ENCODE data around the gene ANO8. TPM values are rescaled to one million over a fixed set of nuclear protein-coding genes. Genes with fewer than 3 reads are reported as not detected.

Gene ANO8
- total and polyA plus RNA-seq, 2 of the 13 experiments (the other 11 are each of a cell fraction or from before 2014, with no cell fraction given) = 1.8 to 3.5 TPM

DNA sequence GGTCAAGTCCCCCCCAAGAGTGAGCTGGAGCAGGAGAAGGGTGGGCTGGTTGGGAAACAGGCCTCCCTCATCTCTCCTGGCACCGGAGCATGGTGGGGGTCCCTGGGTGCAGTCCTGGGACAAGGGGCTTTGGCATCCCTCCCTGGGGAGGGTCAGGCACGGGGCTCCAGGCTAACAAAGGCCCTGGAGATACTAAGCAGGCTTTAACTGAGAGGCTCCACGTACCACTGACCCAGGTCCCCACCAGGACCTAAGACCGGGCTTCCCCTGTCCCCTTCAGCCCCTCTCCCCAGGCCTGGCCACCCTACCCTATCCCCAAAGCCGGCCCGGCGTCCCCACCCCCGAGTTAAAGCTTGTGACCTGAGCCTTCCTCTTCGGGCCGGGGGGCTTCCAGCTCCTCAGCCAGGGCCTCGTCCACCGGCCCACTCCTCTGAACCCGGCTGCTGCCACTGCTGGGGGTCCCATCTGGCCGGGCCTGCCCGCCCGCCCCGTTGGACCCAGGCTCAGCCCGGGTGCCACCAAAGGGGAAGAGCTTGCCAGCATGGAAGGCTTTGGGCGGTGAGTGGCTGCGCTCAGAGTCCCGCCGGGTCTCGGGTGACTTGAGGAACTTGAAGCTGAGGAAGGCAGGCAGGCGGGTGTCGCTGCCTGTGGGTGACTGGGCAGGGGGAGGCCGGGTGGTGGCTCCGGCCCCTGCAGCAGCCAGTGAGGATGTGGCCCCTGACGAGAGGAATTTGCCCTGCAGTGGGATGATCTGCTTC lies 10.1 kb downstream of the ANO8 start:
- no TSS peak for BruUV-seq (replicated peaks)
- H3K79me2 ChIP-seq (ENCODE audit: insufficient read depth, low read length) = no peaks in the 10 kb centered on the region
- no peaks in the 10 kb centered on the region for H4K20me1 ChIP-seq (ENCODE audit: insufficient read depth, low read length)
- in situ Hi-C loops (cut with HindIII; ENCODE audit: extremely low pct_ligation_motif_present, low pct_unique_long_range_greater_than_20kb) = no loop called here
- H3K27me3 ChIP-seq (ENCODE audit: control insufficient read depth in 1 of 2, insufficient read depth in 2 of 2, low read length in 2 of 2) = no peaks in the 10 kb centered on the region
- no peaks in the 10 kb centered on the region for H3K4me1 ChIP-seq (ENCODE audit: insufficient read depth, low read length)
- H3K27ac ChIP-seq (ENCODE audit: extremely low read length, insufficient read depth, low read length) = no peak overlapping the region
- intact Hi-C loops (cut with micrococcal nuclease; ENCODE audit: unreplicated experiment) = no loop called here
- ChIA-PET POLR2A (interaction anchor here (1.0 kb wide), 1 partner anchor 8 kb away, joined by 5 read pairs; no protein-coding TSS in a partner anchor), CTCF (ENCODE audit: low intra/inter-chr PET ratio, low total read pairs) (no interaction called here)
- TF ChIP-seq GTF2F1 (IDR thresholded peaks at IDR 0.05; ENCODE audit: low read length) (no peak), MZF1 (CRISPR knock-in tag; IDR thresholded peaks at IDR 0.05; ENCODE audit: borderline replicate concordance) (no peak), ZFP36L1 (CRISPR knock-in tag; IDR thresholded peaks at IDR 0.05) (no peak), CHD4 (IDR thresholded peaks at IDR 0.05; ENCODE audit: borderline replicate concordance, low read length) (no peak), AGO2 (optimal IDR thresholded peaks at IDR 0.05; ENCODE audit: low read depth, low read length) (peak; percentile 30), ADNP (CRISPR knock-in tag; IDR thresholded peaks at IDR 0.05) (no peak), RBFOX2 (IDR thresholded peaks at IDR 0.05; ENCODE audit: low read depth, low read length) (0 out of 2 replicates have a peak, but pooled peaks have one; percentile 28)
- TF ChIP-seq, protein P1, sequence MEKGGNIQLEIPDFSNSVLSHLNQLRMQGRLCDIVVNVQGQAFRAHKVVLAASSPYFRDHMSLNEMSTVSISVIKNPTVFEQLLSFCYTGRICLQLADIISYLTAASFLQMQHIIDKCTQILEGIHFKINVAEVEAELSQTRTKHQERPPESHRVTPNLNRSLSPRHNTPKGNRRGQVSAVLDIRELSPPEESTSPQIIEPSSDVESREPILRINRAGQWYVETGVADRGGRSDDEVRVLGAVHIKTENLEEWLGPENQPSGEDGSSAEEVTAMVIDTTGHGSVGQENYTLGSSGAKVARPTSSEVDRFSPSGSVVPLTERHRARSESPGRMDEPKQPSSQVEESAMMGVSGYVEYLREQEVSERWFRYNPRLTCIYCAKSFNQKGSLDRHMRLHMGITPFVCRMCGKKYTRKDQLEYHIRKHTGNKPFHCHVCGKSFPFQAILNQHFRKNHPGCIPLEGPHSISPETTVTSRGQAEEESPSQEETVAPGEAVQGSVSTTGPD (CRISPR knock-in tag; IDR thresholded peaks at IDR 0.05) = no peak
- TF ChIP-seq, protein P2, sequence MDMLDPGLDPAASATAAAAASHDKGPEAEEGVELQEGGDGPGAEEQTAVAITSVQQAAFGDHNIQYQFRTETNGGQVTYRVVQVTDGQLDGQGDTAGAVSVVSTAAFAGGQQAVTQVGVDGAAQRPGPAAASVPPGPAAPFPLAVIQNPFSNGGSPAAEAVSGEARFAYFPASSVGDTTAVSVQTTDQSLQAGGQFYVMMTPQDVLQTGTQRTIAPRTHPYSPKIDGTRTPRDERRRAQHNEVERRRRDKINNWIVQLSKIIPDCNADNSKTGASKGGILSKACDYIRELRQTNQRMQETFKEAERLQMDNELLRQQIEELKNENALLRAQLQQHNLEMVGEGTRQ (IDR thresholded peaks at IDR 0.05; ENCODE audit: low read depth, low read length) = no peak
- TF ChIP-seq, protein P2 (CRISPR knock-in tag; IDR thresholded peaks at IDR 0.05; ENCODE audit: borderline replicate concordance) = no peak
- H3K4me3 ChIP-seq (replicated peaks in 1 of 3; ENCODE audit: insufficient read depth in 1 of 3, low read depth in 2 of 3, low read length in 3 of 3) = no peak overlapping the region
- no peaks in the 10 kb centered on the region for H3K9me3 ChIP-seq (ENCODE audit: low read length)
- no peak for FAIRE-seq
- WGBS (ENCODE audit: low lambda C conversion rate) = 95% methylated on average over 15 of the region's 28 CpGs
- DNase-seq (ENCODE audit: low spot score) = no peak
- H3K9ac ChIP-seq (ENCODE audit: insufficient read depth, low read depth, low read length) = no peak overlapping the region
- no peak overlapping the region for H2AFZ ChIP-seq (ENCODE audit: low read length)
- H3K36me3 ChIP-seq (replicated peaks in 1 of 2; ENCODE audit: control insufficient read depth in 1 of 2, insufficient read depth in 2 of 2, low read length in 2 of 2) = peaks cover 3 to 19% of the 10 kb centered on the region in 2 experiments; a peak in 2 of 5 replicates
- no peak overlapping the region for H3K4me2 ChIP-seq (ENCODE audit: low read depth, low read length)
- ATAC-seq = no peak
